Keratinocyte (primary cell): ENCODE data around the gene MAP3K9. TPM values are rescaled to one million over a fixed set of nuclear protein-coding genes. Genes with fewer than 3 reads are reported as not detected.

Experiments used
- DNase-seq: peaks from one replicate; pipeline ENCODE4 v3.0.0-alpha.2; 2011; ENCODE audit warnings: low read depth, missing footprints, low spot score
- FAIRE-seq: peaks from 2 replicates; lab custom pipeline; 2011; peaks lifted over from hg19 to GRCh38; lab: Jason Lieb, UNC
- H2AFZ ChIP-seq: 2 replicates; pipeline ENCODE4 v1.6.0; 2012; ENCODE audit warnings: low read length, control low read depth, inconsistent platforms; ENCODE audit not compliant: control insufficient read depth
- H3K27ac ChIP-seq: 2 replicates; pipeline ENCODE4 v1.5.1; 2011; ENCODE audit warnings: low read length; ENCODE audit not compliant: control insufficient read depth, insufficient read depth
- H3K27me3 ChIP-seq: 3 replicates; pipeline ENCODE4 v1.6.0; 2011; ENCODE audit warnings: low read length; ENCODE audit not compliant: control insufficient read depth, insufficient read depth; ENCODE audit errors: extremely low read depth
- H3K36me3 ChIP-seq, 2 experiments: 2 replicates in 1 of 2; 3 replicates in 1 of 2; pipeline ENCODE4 v1.5.1; 2011; ENCODE audit warnings: low read length in 2 of 2, mild to moderate bottlenecking in 1 of 2; ENCODE audit not compliant: control insufficient read depth in 2 of 2, insufficient read depth in 2 of 2; ENCODE audit errors: extremely low read depth in 1 of 2
- H3K4me1 ChIP-seq: 3 replicates; pipeline ENCODE4 v1.5.1; 2011; ENCODE audit warnings: low read length; ENCODE audit not compliant: control insufficient read depth, insufficient read depth; ENCODE audit errors: extremely low read depth
- H3K4me2 ChIP-seq: 3 replicates; pipeline ENCODE4 v1.6.0; 2011; ENCODE audit warnings: low read depth, low read length; ENCODE audit not compliant: control insufficient read depth, insufficient read depth; ENCODE audit errors: extremely low read depth
- H3K4me3 ChIP-seq, 3 experiments: fragments of 200-600 bp in 1 of 3; sonication (generic) in 1 of 3; 2 replicates in 2 of 3; 3 replicates in 1 of 3; pipeline ENCODE4 v1.5.1; 2011 to 2016; ENCODE audit warnings: low read length in 3 of 3, mild to moderate bottlenecking in 3 of 3, control low read depth in 2 of 3, inconsistent platforms in 1 of 3, low read depth in 1 of 3, mixed read lengths in 1 of 3, mixed run types in 1 of 3, moderate library complexity in 1 of 3; ENCODE audit not compliant: control insufficient read depth in 2 of 3, insufficient read depth in 2 of 3; ENCODE audit errors: extremely low read depth in 1 of 3
- H3K79me2 ChIP-seq: 2 replicates; pipeline ENCODE4 v1.6.0; 2012; ENCODE audit warnings: low read length; ENCODE audit not compliant: control insufficient read depth, insufficient read depth
- H3K9ac ChIP-seq: 3 replicates; pipeline ENCODE4 v1.6.0; 2011; ENCODE audit warnings: low read length; ENCODE audit not compliant: control insufficient read depth, insufficient read depth; ENCODE audit errors: extremely low read depth
- H3K9me1 ChIP-seq: 3 replicates; pipeline ENCODE4 v1.6.0; 2011; ENCODE audit warnings: low read length; ENCODE audit not compliant: control insufficient read depth, insufficient read depth; ENCODE audit errors: extremely low read depth
- H3K9me3 ChIP-seq: 2 replicates; pipeline ENCODE4 v1.5.1; 2012; ENCODE audit warnings: low read depth, low read length; ENCODE audit not compliant: control insufficient read depth
- H4K20me1 ChIP-seq: 3 replicates; pipeline ENCODE4 v1.6.0; 2011; ENCODE audit warnings: low read length; ENCODE audit not compliant: control insufficient read depth, insufficient read depth; ENCODE audit errors: extremely low read depth
- EZH2 ChIP-seq: IDR thresholded peaks from one replicate; pipeline ENCODE4 v1.6.1; 2012; ENCODE audit warnings: inconsistent platforms, mild to moderate bottlenecking, low read length, moderate library complexity
- dilution Hi-C: fragments of 300-500 bp; cut with MboI; formaldehyde crosslinking; loops from one replicate; pipeline ENCODE4 v1.7.0; 2020; ENCODE audit warnings: low sequenced_read_pairs; ENCODE audit not compliant: extremely low pct_ligation_motif_present
- polyA plus RNA-seq, 5 experiments: library from polyadenylated mRNA; depleted of rRNA in 3 of 5; stranded (reverse) in 3 of 5; stranded (forward) in 1 of 5; unstranded in 1 of 5; fragments of >200 nt; gene quantifications; 1 replicate in 1 of 5; 2 replicates in 3 of 5; 3 replicates in 1 of 5; pipeline versions ENCODE4 v1.2.1 to v1.2.3, GENCODE V29; 2011 to 2012; ENCODE audit warnings: missing spikeins in 2 of 5, low read depth in 1 of 5, low replicate concordance in 1 of 5
- TF ChIP-seq, protein P1 (sequence below), 3 experiments: IDR thresholded peaks in 1 of 3; conservative IDR thresholded peaks in 1 of 3; optimal IDR thresholded peaks in 1 of 3; 2 replicates in 2 of 3; 3 replicates in 1 of 3; pipeline versions ENCODE3 to v1.5.1; 2011; ENCODE audit warnings: low read length in 3 of 3, mild to moderate bottlenecking in 3 of 3, moderate library complexity in 2 of 3, control low read depth in 1 of 3, inconsistent platforms in 1 of 3; ENCODE audit not compliant: insufficient read depth in 2 of 3; ENCODE audit errors: extremely low read depth in 1 of 3

The MAP3K9 gene
- polyA plus RNA-seq, 1 donor (not counting 4 experiments of a cell fraction or from before 2014, with no cell fraction given) = 7.2 TPM

DNA sequence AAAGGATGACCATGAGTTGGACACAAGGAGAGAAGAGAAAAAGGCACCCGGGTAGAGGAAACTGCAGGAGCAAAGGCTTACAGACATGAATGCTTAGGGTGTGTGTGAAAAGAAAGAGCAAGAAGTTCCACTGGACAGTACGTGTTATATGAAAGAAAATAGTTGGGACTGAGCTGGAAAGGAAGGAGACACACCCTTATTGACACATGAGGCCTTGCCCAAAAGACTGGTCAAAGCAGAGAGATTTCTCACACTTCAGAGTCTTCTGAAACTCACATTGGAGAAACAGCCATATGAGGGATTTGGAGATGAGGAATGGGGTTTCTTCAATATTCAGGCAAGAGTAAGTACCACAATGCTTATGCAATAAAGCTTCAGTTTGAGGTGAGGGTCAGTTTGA is 111.6 kb downstream of the MAP3K9 start:
- Histone ChIP-seq H3K4me3 (no peak overlapping the region), H2AFZ (peak overlapping the region; percentile 49), H3K4me1 (peaks cover 13% of the 10 kb centered on the region), H3K4me2 (peak overlapping the region; percentile 17), H3K79me2 (no peaks in the 10 kb centered on the region), H4K20me1 (no peaks in the 10 kb centered on the region), H3K9me1 (no peaks in the 10 kb centered on the region), H3K27ac (no peak overlapping the region), H3K27me3 (no peaks in the 10 kb centered on the region), H3K36me3 (no peaks in the 10 kb centered on the region), H3K9ac (no peak overlapping the region), H3K9me3 (no peaks in the 10 kb centered on the region)
- TF ChIP-seq, protein P1, sequence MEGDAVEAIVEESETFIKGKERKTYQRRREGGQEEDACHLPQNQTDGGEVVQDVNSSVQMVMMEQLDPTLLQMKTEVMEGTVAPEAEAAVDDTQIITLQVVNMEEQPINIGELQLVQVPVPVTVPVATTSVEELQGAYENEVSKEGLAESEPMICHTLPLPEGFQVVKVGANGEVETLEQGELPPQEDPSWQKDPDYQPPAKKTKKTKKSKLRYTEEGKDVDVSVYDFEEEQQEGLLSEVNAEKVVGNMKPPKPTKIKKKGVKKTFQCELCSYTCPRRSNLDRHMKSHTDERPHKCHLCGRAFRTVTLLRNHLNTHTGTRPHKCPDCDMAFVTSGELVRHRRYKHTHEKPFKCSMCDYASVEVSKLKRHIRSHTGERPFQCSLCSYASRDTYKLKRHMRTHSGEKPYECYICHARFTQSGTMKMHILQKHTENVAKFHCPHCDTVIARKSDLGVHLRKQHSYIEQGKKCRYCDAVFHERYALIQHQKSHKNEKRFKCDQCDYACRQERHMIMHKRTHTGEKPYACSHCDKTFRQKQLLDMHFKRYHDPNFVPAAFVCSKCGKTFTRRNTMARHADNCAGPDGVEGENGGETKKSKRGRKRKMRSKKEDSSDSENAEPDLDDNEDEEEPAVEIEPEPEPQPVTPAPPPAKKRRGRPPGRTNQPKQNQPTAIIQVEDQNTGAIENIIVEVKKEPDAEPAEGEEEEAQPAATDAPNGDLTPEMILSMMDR (optimal IDR thresholded peaks at IDR 0.05 in 1 of 3, IDR thresholded peaks at IDR 0.05 in 1 of 3, conservative IDR thresholded peaks at IDR 0.05 in 1 of 3; ENCODE audit: extremely low read depth in 1 of 3, insufficient read depth in 2 of 3, low read length in 3 of 3) = no peak
- TF ChIP-seq EZH2 = no peak
- dilution Hi-C loops = no loop called here
- no peak for DNase-seq
- FAIRE-seq = peak; percentile 48

DNA sequence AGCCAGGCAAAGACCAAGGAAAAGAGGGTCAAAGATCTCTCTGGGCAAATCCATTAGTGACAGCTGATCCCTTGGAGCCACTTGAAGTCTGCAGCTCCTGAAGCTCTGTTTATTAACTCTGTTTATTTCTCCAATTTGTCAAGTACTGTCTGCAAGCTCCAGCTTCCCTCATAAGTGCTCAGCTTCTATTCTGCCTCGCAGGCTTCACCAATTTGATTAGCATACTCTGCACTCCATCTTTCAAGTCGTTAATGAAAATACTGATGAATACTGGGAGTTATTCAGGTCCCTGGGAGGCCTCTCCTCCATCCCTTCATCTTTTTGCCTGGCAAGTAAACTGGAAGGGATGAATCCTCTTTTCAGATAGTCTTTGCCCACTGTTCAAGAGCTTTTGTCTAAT is 113.3 kb downstream of the MAP3K9 start:
- Histone ChIP-seq H3K36me3 (no peaks in the 10 kb centered on the region), H4K20me1 (no peaks in the 10 kb centered on the region), H3K27ac (no peak overlapping the region), H3K79me2 (no peaks in the 10 kb centered on the region), H3K4me1 (peaks cover 13% of the 10 kb centered on the region), H3K9me3 (no peaks in the 10 kb centered on the region), H3K9me1 (no peaks in the 10 kb centered on the region), H2AFZ (no peak overlapping the region), H3K4me2 (no peak overlapping the region), H3K4me3 (no peak overlapping the region), H3K27me3 (no peaks in the 10 kb centered on the region), H3K9ac (no peak overlapping the region)
- DNase-seq (no peak), FAIRE-seq (no peak)
- dilution Hi-C loops = no loop called here
- no peak for TF ChIP-seq EZH2
- TF ChIP-seq, protein P1 (optimal IDR thresholded peaks at IDR 0.05 in 1 of 3, IDR thresholded peaks at IDR 0.05 in 1 of 3, conservative IDR thresholded peaks at IDR 0.05 in 1 of 3; ENCODE audit: extremely low read depth in 1 of 3, insufficient read depth in 2 of 3, low read length in 3 of 3) = no peak
